Fibroblast of villous mesenchyme (primary cell): ENCODE results near the gene HMCN1. TPM values are rescaled to one million over a fixed set of nuclear protein-coding genes. Genes with fewer than 3 reads are reported as not detected.

ENCODE experiments used
- DNase-seq: peaks from one replicate; pipeline ENCODE4 v3.0.0-alpha.2; 2010; ENCODE audit warnings: low read depth
- H3K4me3 ChIP-seq: 2 replicates; pipeline ENCODE4 v1.5.1; 2011; ENCODE audit warnings: low read depth, mild to moderate bottlenecking, low read length
- CTCF ChIP-seq: IDR thresholded peaks from 2 replicates; pipeline ENCODE4 v1.5.1; 2012; ENCODE audit warnings: low read depth, mild to moderate bottlenecking, low read length; ENCODE audit not compliant: insufficient read depth
- total RNA-seq: library from RNA; depleted of rRNA; stranded (reverse); fragments of >200 nt; gene quantifications from 2 replicates; pipeline ENCODE4 v1.2.3, GENCODE V29; 2012

The HMCN1 gene
- total RNA-seq, 1 donor: 5.2 TPM

GRCh38 chr1:186187601-186188000 lies 453.4 kb downstream of the HMCN1 start:
- no peak for TF ChIP-seq CTCF
- H3K4me3 ChIP-seq: no peak overlapping the region
- DNase-seq: no peak

- TF ChIP-seq CTCF: no peak
- no peak overlapping the region for H3K4me3 ChIP-seq
- peak; percentile 52 for DNase-seq
Observed at GRCh38 chr1:186188004-186188539, 453.9 kb downstream of the HMCN1 start.

GRCh38 chr1:186188736-186189135 lies 454.5 kb downstream of the HMCN1 start:
- no peak for DNase-seq
- no peak overlapping the region for H3K4me3 ChIP-seq
- no peak for TF ChIP-seq CTCF

GRCh38 chr1:186189156-186189555 lies 455.0 kb downstream of the HMCN1 start:
- TF ChIP-seq CTCF: no peak
- no peak for DNase-seq
- no peak overlapping the region for H3K4me3 ChIP-seq

GRCh38 chr1:186191511-186191910 lies 457.3 kb downstream of the HMCN1 start:
- TF ChIP-seq CTCF: no peak
- no peak for DNase-seq

GRCh38 chr1:186193224-186193623 lies 459.0 kb downstream of the HMCN1 start:
- no peak for TF ChIP-seq CTCF
- DNase-seq: no peak
- no peak overlapping the region for H3K4me3 ChIP-seq

More at GRCh38 chr1:186191511-186191910, 457.3 kb downstream of the HMCN1 start:
- H3K4me3 ChIP-seq: no peak overlapping the region

- DNase-seq: no peak
- H3K4me3 ChIP-seq: no peak overlapping the region
- no peak for TF ChIP-seq CTCF
Observed at GRCh38 chr1:186194107-186194756, 460.0 kb downstream of the HMCN1 start.
